GM12874 (cell line): ENCODE measurements around the gene CDK2AP2.

ENCODE experiments used
- CTCF ChIP-seq: IDR thresholded peaks from 2 replicates; pipeline ENCODE4 v1.5.1; 2011; ENCODE audit warnings: low read depth, mild to moderate bottlenecking, control low read depth, low read length, moderate library complexity; ENCODE audit not compliant: insufficient read depth

Gene CDK2AP2

GRCh38 chr11:67489203-67489884 lies 18.6 kb downstream of the CDK2AP2 start:
- TF ChIP-seq CTCF, result no peak

- TF ChIP-seq CTCF, result no peak
Measured at GRCh38 chr11:67486481-67487195, 21.3 kb downstream of the CDK2AP2 start.

GRCh38 chr11:67484847-67485311 lies 23.1 kb downstream of the CDK2AP2 start:
- TF ChIP-seq CTCF, result no peak

GRCh38 chr11:67483831-67484665 lies 23.9 kb downstream of the CDK2AP2 start:
- no peak for TF ChIP-seq CTCF

GRCh38 chr11:67482827-67483798 lies 24.8 kb downstream of the CDK2AP2 start, which contains the start of gene AIP:
Gene AIP, plus strand, starts transcription at chr11:67483026. Its CDS starts 133 bp downstream, at chr11:67483159.
- no peak for TF ChIP-seq CTCF

GRCh38 chr11:67482275-67482826 lies 25.6 kb downstream of the CDK2AP2 start:
- no peak for TF ChIP-seq CTCF
